HG02943 (cell line): ENCODE results near the gene COA8.
A peak's percentile ranks its signal among the peaks of the same experiment; 100 is the strongest.

Experiments
- ATAC-seq: cut with Tn5 transposase; IDR thresholded peaks from one replicate; pipeline ENCODE4 v1.9.1; 2021; ENCODE audit warnings: mild to moderate bottlenecking, low read depth, moderate library complexity; ENCODE audit not compliant: unreplicated experiment

The COA8 gene

DNA sequence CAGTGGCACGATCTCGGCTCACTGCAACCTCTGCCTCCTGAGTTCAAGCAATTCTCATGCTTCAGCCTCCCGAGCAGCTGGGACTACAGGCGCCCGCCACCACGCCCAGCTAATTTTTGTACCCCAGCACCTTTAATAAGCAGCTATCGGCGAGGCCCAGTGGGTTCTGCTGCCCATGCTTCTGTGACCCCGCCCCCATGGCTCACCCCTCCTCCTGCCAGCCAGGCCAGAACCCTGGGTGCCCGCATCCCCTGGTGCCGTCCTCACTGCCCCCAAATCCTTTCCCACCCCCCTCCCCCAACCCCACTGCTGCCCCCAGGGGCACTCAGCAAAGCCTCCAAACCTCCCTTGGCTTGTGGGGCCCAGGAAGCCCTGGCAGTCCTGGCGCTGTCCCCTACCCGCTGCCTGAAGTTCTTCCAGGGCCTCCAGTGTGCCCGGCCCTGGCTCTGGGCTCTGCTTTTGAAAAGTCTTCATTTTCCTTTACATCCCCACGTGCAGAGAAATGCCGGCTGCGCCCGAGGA, 14.8 kb upstream of the COA8 start:
- ATAC-seq: no peak

DNA sequence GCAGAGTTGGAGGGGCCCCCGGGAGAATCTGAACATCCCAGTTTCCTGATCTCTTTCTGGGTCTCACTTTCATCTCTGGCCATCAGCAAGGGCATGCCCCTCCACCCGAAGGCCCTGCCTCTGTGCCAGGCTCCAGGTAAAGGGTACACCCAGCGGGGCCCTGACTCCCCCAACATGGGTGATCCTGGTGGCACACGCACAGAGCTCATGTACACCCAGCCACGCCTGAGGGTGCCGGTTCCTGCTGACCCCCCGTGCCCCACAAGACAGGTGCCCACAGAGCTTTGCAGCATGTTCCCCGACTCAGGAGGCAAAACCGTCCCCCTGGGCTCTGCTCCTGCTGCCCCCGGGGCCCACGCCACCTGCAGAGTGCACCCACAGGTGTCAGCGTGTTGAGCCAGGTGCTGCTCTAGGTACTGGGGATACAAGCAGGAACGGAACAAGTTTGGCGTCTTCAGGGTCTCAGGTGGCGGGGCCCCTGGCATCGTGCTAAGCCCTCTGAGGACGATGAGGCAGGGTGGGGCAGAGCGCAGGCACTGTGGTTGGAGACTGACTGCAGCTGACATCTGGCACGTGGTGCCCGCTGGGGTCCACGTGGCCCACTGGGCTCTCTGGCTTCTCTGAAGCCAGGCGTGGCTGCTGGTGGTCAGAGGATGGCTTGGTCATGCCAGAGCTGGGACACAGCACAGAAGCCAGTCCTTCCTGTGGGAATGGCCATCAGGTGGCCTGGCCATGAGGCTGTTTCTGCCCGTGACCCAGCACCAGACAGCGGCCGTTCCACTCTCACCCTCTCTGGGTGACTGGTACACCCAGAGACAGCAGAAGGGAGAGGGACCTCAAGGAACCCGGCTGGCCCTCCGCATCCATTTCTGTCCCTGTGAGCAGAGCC, 14.1 kb upstream of the COA8 start:
- ATAC-seq: no peak

DNA sequence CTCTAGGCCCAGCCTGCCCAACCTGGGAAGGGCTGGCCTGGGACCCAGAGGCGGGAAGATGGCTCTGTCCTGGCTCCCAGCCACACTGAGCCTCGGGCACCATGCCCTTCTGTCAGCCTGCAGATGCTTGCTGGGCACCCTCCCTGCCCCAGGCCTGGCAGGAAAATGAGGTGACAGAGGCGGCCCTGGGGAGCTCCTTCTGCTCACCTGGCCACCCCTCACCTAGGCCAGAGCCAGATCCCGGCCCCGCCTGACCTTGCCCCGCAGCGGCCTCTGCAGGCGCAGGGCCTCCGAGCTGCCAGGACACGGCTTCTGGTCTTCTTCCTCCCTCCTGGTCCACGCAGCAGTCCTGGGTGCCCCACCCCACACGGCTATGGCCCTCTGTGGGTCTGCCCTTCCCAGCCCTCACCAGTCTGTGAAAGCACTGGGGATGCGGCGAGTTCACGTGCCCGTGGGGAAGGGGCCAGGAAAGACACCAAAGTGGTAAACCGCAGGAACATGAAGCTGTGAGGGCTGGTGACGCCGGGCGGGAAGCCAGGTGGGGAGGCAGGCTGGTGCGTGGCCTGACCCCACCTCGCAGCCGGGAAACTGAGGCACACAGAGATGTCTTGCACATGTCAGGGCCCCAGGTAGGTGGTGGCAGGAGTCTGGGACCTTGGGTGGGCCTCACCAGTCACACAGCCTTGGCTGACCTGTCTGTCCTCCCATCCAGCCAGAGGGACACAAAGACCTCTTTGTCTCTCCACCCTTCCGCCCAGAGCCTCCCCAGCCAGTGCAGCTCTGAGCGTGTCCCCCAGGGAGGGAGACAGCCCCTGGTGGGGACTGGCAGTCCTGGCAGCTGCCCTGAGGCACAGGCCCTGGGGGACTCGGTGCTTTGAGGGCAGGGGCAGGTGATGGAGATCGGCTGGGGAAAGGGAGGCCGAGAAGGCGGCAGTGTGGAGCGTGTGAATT, 13.1 kb upstream of the COA8 start:
- ATAC-seq: no peak

DNA sequence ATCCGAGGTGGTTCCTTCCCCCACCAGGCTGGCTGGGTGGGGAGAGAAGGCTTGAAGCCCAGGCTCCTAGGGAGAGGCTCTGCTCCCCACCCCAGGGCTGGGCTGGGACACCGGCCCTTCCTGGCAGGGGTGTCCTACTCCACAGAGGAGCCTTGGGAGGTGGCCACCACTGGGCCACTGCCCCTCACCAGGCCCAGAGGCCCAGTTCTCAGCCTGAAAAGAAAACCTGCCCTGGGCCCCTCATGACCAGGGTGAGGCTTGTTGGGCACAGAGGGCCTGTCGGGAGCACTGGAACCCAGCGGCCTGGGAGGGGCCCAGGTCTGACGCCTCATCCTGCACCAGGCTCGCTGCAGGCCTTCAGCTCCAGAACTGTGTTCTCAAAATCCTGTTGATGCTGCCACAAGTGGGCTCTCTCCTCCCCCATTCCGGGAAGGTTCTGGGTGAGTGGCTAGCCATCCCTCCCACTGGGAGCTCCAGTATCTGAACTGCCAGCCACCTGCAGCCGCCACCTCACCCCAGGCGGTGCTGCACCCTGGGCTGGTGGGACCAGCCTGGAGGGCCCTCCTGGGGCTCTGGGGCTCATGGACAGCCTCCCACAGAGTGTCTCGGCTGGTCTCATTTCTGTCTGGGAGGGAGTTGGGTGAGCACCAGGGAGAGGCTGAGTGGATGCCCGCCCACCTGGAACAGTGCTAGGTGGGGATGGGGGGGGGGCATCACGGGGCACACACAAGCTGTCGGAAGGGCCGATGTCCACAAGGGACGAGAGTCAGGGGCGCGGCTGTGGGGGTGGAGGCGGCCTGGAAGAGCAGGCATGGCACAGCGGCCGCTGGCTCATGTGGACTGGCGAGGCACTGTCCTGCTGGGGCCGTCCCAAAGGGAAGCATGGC, 12.1 kb upstream of the COA8 start:
- ATAC-seq: no peak

DNA sequence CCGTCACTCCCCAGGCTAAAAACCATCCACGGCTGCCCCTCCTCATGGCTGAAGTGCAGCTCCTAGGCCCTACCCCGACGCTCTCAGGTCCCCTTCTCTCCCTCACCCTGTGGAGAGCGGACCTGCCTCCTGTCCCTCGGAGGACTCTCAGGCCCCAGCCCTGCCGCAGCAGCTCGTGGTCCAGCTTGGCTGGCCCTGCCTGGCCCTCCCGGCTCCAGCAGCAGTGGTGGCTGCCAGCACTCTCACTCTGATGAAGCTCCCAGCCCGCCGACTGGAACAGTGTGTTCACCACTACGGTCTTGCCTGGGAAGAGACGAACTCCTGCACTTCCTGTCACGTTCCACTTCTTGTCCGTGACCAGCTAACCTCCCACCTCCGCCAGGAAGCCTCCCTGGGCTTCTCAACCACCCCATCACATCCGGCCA, 11.4 kb upstream of the COA8 start:
- ATAC-seq: no peak

DNA sequence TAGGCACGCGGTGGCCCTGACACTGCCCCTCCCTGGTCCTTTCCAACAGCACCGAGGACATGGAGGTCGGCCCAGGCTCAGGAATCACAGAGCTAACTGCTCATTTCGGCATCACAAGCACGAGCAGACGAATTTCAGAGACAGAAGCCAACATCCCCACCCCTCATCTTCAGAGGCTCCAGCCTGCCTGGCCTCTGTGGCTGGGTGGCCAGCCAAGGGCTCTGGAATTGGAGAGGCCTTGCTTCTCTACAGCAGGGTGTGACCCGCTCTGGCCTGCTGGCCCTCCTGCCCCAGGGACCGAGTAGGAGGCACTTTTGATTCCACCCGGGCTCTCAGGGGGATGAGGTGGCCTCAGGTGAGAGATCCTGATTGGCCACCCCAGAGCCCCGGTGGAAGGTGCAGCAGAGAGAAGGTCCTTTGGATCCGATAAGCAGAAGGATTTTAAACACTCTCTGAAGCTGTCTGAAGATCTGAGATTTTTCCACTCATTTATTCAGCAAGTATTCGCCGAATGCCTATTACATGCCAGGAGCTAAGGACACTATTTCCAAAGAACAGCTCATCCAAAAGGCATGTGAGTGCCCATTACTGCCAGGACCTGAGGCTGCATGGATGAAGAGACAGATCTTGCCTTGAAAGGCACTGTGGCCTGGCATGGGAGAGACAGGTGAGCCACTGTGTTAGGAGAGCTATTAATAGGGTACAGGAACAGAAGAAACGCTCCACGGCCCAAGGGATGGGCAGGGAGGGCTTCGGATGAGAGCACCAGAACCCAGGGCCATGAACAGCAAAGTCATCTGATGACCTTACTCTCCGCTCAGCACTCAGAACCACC, 10.5 kb upstream of the COA8 start:
- ATAC-seq: no peak

DNA sequence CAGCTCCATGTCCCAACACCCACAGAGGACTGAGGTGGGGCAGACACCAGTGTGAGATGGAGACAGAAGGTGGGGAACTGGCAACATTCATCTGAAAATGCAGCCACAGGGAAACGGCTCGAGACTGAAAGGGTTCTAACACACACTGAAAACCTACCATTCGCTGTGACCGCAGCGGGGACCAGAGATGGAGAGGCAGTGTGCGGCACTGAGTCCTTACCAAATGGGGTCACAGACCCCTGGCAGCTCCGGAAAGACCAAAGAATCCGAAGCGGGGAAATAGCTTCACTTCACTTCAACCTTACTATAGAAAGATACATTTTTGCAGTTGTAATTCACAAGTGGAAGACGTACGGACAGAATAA, 9.9 kb upstream of the COA8 start:
- no peak for ATAC-seq

DNA sequence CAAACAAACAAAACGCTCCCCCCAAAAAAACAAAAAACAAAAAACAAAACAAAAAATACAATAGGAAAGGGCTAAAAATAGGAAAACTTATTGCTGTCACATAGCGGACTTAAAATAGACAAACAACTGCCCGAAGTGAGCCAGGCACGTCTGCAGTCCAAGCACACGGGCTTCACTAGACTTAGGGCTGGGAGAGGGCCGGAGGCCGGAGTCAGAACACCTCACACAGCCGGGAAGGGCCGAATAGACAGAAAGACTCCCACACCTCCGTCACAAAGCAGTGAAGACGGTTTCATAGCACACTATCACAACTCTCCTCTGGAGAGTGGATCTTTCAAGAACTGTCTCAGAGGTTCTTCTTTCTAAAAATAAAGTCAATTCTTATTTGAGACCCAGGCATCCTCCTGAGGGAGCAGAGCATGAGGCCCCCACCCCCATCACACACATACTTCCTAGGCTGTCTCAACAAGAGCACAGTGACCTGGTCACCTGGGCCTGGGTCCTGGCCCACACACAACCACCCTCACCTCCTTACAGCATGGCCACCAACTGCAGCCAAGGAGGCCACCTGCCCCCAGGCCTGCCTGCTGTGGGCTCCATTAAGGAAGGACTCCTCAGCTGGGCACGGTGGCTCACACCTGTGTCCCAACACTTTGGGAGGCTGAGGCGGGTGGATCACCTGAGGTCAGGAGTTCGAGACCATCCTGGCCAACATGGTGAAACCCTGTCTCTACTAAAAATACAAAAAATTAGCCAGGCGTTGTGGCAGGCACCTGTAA, 7.0 kb upstream of the COA8 start:
- ATAC-seq: no peak

DNA sequence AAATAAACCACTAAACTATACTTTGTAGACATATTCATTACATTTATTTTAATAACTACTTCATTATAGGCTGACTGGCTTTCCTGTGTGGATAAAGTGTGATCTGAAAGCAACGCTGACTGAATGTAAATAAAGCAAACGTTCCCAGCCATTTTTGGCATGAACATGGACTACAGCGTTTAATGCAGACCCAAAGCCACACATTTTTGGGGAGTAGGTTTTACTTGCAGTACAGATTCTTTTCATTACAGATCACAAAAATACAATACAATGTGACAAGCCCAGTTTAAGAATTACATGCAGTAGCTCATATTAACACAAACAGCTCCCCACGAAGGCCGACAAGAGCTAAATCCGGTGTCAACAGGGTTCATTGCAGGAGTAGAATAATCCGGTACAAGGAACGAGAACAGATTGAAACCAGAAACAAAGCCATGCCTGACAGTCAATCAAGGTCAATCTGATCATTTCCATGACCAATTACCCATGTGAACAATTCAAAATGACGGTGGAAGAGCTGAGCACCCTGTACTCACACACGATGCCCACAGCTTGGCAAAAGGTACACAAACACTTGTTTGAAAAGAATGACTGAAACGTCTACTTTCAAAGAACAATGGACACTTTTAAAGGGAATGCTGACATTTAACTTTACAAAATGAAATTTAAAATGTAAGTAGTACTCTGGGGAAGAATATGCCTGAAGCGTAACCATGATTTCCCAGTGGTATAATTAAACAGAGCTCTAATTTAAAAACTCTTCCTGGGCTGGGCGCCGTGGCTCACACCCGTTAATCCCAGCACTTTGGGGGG, 5.6 kb upstream of the COA8 start:
- ATAC-seq: no peak

DNA sequence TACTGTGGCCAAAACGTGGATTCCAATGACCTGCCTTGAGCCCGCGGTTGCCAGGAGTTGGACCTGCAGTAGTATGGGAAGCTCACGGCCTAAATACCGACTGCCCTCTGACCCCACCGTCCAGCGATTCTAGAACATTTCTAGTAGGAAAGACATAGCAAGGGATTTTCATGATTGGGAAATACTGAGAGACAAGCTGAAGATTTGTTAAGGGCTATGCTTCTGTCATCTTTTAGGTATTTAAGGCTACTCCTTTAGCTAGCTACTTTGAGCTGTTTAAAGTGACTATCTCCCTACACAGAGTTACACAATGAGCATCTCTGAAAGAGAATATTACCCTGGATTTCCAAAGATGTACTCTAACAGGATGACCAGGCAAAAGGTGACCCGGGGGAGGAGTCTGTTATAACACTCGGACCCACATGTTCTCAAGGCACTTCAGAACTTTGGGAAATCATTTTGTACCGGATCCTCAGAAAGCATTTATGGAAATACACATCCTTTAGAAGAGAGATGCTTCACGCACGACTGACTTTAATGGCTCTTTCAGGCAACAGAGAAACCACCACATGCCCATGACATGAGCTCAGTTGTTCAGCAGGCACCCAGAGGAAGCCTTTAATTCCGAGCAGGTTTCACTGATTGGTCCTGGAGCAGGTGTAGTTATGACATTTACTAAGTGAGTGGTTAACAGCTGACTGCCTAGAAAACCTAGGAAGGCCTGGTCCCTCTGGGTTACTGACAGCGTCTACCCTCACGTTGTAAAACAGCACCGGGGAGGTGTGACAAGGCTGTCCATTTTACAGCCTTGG, 4.5 kb upstream of the COA8 start:
- no peak for ATAC-seq

DNA sequence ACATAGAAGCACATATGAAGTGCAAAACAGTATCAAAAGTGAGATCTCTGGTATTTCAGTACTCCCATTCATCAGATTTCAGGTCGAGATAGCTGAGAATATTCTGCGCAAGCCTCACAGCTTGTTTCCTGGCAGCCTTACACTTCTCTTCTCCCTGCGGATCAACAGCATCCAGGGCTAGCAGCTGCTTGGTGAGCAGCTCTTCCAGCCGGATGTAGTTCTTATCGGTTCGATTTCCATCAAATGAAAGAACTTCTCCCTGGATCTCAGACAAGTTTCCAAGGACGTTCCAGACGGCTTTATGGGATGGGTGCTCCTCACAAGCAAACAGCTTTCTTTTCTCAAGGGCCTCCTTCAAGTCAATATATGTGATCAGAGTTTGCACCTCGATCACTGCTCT, 3.0 kb upstream of the COA8 start:
- ATAC-seq: no peak

DNA sequence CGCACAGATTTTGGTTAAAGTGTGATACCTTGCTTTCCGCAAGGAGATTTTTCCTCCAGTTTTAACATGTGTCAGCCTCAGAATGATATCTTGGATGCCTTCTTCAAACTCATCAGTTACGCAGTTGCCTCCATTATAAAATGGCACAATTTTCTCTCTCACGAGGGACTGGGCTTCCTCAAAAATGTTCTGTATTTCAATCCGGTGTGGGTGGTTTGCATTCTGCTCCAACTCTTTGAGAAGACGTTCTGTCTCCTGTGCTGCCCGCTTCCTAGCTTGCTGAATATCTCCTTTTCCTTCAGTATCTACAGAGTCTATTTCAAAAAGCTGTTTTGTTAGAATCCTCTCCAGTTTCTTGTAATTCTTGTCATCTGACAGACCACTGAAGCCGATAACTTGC, 2.1 kb upstream of the COA8 start:
- no peak for ATAC-seq

DNA sequence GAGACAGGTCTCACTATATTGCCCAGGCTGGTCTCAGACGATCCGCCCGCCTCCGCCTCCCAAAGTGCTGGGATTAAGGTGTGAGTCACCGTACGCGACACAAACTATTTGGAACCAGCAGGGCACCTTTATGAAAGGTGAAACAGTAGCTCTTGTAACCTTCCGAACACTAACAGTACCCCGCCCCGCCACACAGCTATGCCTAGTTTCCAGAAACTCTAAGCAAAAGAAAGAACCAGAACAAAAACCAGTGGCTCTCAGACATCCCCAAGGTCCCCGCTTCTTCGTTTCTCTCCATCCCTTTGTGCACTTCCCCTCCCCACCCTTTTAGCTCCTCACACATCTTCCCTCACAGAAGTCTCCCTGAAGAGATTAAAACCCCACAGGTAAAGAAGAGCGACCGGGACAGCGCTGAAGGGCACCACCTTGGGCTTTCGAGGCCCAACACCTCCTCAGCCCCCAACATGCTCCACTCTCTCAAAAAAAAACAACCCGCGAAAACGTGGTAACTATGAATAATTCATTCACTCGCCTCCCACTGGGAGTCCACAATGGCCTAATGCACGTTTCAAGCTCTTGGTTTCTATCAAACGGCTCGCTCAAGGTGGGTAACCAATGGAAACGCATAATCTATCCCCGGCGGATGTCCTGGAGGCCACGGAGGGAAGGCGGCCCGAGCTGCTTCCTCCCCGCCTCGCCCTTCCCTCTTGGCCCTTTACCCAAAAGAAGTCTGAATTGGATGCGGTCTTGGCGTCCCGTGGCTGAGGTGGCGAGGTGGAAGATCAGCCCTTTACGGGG, 1.2 kb upstream of the COA8 start:
- ATAC-seq: peak; percentile 22

DNA sequence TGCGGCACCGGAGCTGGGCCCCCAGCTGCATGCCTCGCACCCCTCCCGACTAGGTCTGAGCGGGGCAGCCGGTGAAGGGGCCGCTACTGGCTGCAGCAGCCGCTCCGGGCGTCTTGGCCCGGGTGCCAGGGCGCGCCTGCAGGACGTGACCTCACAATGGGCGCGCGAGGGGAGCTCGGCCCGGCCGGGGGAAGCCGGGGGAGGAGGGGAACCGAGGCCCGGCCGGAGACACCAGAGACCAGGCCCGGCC, 656 bp upstream of the COA8 start:
- peak; percentile 22 for ATAC-seq

DNA sequence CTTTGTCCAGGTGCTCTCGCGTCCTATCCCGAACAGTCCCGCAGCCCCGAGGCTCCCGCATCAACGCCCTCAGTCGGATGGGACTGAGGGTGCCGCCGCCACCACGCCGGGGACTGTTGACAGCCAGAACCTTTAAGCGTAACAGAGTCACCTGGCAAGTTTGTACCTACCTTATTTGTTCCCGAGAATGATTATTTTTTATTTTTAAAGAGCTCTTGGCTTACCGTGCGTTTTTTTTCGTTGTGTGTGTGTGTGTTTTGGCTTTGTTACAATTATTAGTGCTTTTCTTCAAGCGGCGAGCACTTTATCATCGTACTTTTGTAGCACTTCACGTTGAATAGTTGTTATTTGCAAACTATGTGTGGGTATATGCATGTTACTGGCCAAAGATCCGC, 463 bp downstream of the COA8 start:
- peak; percentile 13 for ATAC-seq

DNA sequence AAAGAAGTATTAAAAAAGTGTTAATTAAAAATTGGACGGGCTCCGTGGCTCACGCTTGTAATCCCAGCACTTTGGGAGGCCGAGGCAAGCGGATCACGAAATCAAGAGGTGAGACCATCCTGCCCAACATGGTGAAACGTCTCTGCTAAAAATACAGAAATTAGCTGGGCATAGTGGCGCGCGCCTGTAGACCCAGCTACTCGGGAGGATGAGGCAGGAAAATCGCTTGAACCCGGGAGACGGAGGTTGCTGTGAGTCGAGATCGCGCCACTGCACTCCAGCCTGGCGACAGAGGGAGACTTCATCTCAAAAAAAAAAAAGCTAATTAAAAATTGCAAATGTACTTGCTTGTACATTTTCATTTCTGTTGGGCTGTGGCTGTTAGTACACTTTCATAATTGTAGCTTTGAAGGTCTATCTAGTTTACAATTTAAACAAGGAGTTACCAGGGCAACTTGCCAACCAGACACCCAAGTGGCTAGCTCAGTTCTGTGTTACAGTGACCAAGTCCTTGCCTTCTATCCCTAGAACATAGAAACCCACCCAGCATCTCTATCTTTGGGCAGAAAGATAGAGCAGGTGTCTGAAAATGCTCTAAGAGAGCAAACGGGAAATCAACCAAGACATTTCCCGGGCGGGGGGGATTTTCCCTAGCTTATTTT, 1.2 kb downstream of the COA8 start:
- ATAC-seq: no peak
